ENCODE measurements around the gene GABARAP. TPM values are rescaled to one million over a fixed set of nuclear protein-coding genes. Genes with fewer than 3 reads are reported as not detected.

GABARAP gene
- total RNA-seq, 1 experiment from 2014 or later = 226 TPM

GRCh38 chr17:7214300-7215135 is 27.7 kb downstream of the GABARAP start:
- peak; percentile 27 for TF ChIP-seq CTCF (IDR thresholded peaks at IDR 0.05; ENCODE audit: unreplicated experiment)
- intact Hi-C loops (cut with micrococcal nuclease) = loop anchor here (5.0 kb wide), 1 partner anchor 77 kb away; no protein-coding TSS in a partner anchor
- Mint-ChIP-seq H3K4me3 (ENCODE audit: unreplicated experiment) (peak overlapping the region; percentile 75), H3K27me3 (ENCODE audit: insufficient read depth, unreplicated experiment) (no peaks in the 10 kb centered on the region), H3K9me3 (ENCODE audit: unreplicated experiment) (no peaks in the 10 kb centered on the region), H3K27ac (ENCODE audit: low read depth, unreplicated experiment) (peak overlapping the region; percentile 85), H3K36me3 (ENCODE audit: insufficient read depth, unreplicated experiment) (peaks cover 19% of the 10 kb centered on the region), H3K4me1 (ENCODE audit: insufficient read depth, unreplicated experiment) (peaks cover 26% of the 10 kb centered on the region)
- peak; percentile 95 for DNase-seq (ENCODE audit: unreplicated experiment)
- ChIA-PET CTCF (interaction anchor here (0.5 to 0.9 kb wide), 5 partner anchors 12 to 546 kb away, joined by 3 read pairs; no protein-coding TSS in a partner anchor), POLR2A (interaction anchor here (0.7 to 1.5 kb wide), 4 partner anchors 20 to 265 kb away, joined by 3 to 5 read pairs (median 4); partner anchors contain the start of genes DVL2 and ZBTB4)
- no TSS peak for BruUV-seq (replicated peaks)

DNA sequence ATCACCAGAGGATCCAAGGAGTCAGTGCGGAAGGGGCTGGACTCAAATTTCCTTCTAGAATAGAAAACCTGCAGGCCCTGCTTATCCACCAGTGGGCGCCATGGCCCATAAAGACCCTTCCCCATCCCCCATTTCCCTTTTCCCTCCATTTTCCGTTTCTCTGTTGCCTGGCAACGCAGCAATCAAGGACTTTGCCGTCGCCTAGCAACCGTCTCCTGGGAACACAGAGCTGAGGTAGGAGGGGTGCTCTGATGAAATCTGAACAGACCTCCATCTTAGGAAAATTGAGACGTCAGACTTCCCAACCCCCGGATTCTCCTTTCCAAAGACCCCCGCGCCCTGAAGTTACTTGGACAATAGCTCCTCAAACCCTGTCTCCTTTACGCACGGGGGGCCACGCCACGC is 28.4 kb downstream of the GABARAP start:
- CTCF ChIA-PET = interaction anchor here (0.6 to 0.9 kb wide), 4 partner anchors 13 to 545 kb away, joined by 3 read pairs; no protein-coding TSS in a partner anchor
- TF ChIP-seq CTCF (IDR thresholded peaks at IDR 0.05; ENCODE audit: unreplicated experiment) = peak; percentile 23
- Mint-ChIP-seq H3K36me3 (ENCODE audit: insufficient read depth, unreplicated experiment) (peaks cover 18% of the 10 kb centered on the region), H3K4me1 (ENCODE audit: insufficient read depth, unreplicated experiment) (peaks cover 23% of the 10 kb centered on the region), H3K9me3 (ENCODE audit: unreplicated experiment) (no peaks in the 10 kb centered on the region), H3K27ac (ENCODE audit: low read depth, unreplicated experiment) (no peak overlapping the region), H3K27me3 (ENCODE audit: insufficient read depth, unreplicated experiment) (no peaks in the 10 kb centered on the region), H3K4me3 (ENCODE audit: unreplicated experiment) (peak overlapping the region; percentile 75)
- intact Hi-C loops (cut with micrococcal nuclease) = loop anchor here (5.0 kb wide), 1 partner anchor 77 kb away; no protein-coding TSS in a partner anchor
- peak; percentile 62 for DNase-seq (ENCODE audit: unreplicated experiment)
- BruUV-seq (replicated peaks) = no TSS peak
- POLR2A ChIA-PET = interaction anchor here (0.7 to 1.5 kb wide), 4 partner anchors 20 to 266 kb away, joined by 3 to 5 read pairs (median 4); partner anchors contain the start of genes DVL2 and ZBTB4

DNA sequence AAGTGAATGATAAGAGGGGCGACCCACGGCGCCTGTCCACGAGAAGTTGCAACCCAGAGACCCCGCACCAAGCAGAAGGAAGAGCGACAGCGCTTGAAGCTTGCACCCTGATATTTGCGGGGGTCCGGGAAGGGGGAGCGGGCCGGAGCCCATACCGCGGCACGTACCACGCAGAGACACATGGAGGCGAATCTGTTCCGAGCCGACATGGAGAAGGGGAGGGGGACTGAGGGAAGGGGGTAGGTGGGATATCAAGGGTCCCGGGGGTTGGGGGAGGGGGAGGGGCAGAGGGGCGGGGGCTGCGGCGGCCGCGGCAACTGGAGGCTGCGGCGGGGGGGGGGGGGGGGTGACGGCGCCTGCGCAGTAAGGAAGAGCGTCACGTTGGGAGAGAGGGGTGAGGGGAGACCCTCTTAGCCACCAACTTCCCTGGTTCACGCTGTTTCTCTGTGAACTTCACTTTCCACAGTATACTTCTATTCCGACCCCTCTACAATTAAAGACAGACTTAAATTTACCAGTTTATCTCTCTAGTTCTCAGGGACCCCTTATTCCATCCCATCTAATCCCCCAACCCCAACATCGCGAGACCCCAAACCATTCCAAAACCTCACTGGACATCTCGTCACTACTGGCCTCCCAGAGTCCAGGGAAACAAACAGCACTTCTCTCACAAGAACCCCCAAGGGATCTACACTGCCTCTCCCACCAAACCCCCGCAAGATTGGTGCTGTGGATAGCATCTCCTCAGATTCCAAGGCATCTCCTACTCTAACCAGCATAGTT is 30.6 kb downstream of the GABARAP start:
- Mint-ChIP-seq H3K4me3 (ENCODE audit: unreplicated experiment) (no peak overlapping the region), H3K4me1 (ENCODE audit: insufficient read depth, unreplicated experiment) (peaks cover 23% of the 10 kb centered on the region), H3K27ac (ENCODE audit: low read depth, unreplicated experiment) (no peak overlapping the region), H3K36me3 (ENCODE audit: insufficient read depth, unreplicated experiment) (peaks cover 18% of the 10 kb centered on the region), H3K9me3 (ENCODE audit: unreplicated experiment) (no peaks in the 10 kb centered on the region), H3K27me3 (ENCODE audit: insufficient read depth, unreplicated experiment) (peaks cover 9% of the 10 kb centered on the region)
- intact Hi-C loops (cut with micrococcal nuclease) = loop anchor here (5.0 kb wide), 1 partner anchor 74 kb away; no protein-coding TSS in a partner anchor
- CTCF ChIA-PET = no interaction called here
- POLR2A ChIA-PET = no interaction called here
- BruUV-seq (replicated peaks) = no TSS peak
- no peak for DNase-seq (ENCODE audit: unreplicated experiment)
- no peak for TF ChIP-seq CTCF (IDR thresholded peaks at IDR 0.05; ENCODE audit: unreplicated experiment)
